ENCODE data around the gene MSH2.
A peak's percentile ranks its signal among the peaks of the same experiment; 100 is the strongest.

Gene MSH2

GRCh38 chr2:47486841-47487497 is 84.0 kb downstream of the MSH2 start:
- TF ChIP-seq CTCF (IDR thresholded peaks at IDR 0.05; ENCODE audit: insufficient read depth, low read length, poor library complexity, severe bottlenecking) = no peak
- Histone ChIP-seq H3K36me3 (ENCODE audit: control insufficient read depth, insufficient read depth, low read length) (no peaks in the 10 kb centered on the region; the same call in none of the 2 replicates), H3K27me3 (replicated peaks; ENCODE audit: control insufficient read depth, insufficient read depth, low read length) (no peaks in the 10 kb centered on the region), H3K4me3 (replicated peaks; ENCODE audit: low read depth, low read length) (no peak overlapping the region)
- peak; percentile 44 for DNase-seq (ENCODE audit: extremely low read depth, insufficient read length)

- Histone ChIP-seq H3K36me3 (ENCODE audit: control insufficient read depth, insufficient read depth, low read length) (no peaks in the 10 kb centered on the region; the same call in none of the 2 replicates), H3K27me3 (replicated peaks; ENCODE audit: control insufficient read depth, insufficient read depth, low read length) (no peaks in the 10 kb centered on the region), H3K4me3 (replicated peaks; ENCODE audit: low read depth, low read length) (no peak overlapping the region)
- DNase-seq (ENCODE audit: extremely low read depth, insufficient read length) = no peak
- no peak for TF ChIP-seq CTCF (IDR thresholded peaks at IDR 0.05; ENCODE audit: insufficient read depth, low read length, poor library complexity, severe bottlenecking)
These were observed 84.5 kb downstream of the MSH2 start for GRCh38 chr2:47487498-47487875.

GRCh38 chr2:47488870-47489584 is 86.1 kb downstream of the MSH2 start:
- TF ChIP-seq CTCF (IDR thresholded peaks at IDR 0.05; ENCODE audit: insufficient read depth, low read length, poor library complexity, severe bottlenecking) = no peak
- Histone ChIP-seq H3K4me3 (replicated peaks; ENCODE audit: low read depth, low read length) (no peak overlapping the region), H3K36me3 (ENCODE audit: control insufficient read depth, insufficient read depth, low read length) (no peaks in the 10 kb centered on the region; the same call in 1 of the 2 replicates), H3K27me3 (replicated peaks; ENCODE audit: control insufficient read depth, insufficient read depth, low read length) (no peaks in the 10 kb centered on the region)
- DNase-seq (ENCODE audit: extremely low read depth, insufficient read length) = no peak

GRCh38 chr2:47490406-47490805 is 87.5 kb downstream of the MSH2 start:
- Histone ChIP-seq H3K4me3 (replicated peaks; ENCODE audit: low read depth, low read length) (no peak overlapping the region), H3K27me3 (replicated peaks; ENCODE audit: control insufficient read depth, insufficient read depth, low read length) (no peaks in the 10 kb centered on the region), H3K36me3 (ENCODE audit: control insufficient read depth, insufficient read depth, low read length) (no peaks in the 10 kb centered on the region)
- TF ChIP-seq CTCF (IDR thresholded peaks at IDR 0.05; ENCODE audit: insufficient read depth, low read length, poor library complexity, severe bottlenecking) = no peak
- no peak for DNase-seq (ENCODE audit: extremely low read depth, insufficient read length)

GRCh38 chr2:47493317-47494035 is 90.5 kb downstream of the MSH2 start:
- no peaks in the 10 kb centered on the region for H3K36me3 ChIP-seq (ENCODE audit: control insufficient read depth, insufficient read depth, low read length)
- no peak overlapping the region for H3K4me3 ChIP-seq (replicated peaks; ENCODE audit: low read depth, low read length)
- no peaks in the 10 kb centered on the region for H3K27me3 ChIP-seq (replicated peaks; ENCODE audit: control insufficient read depth, insufficient read depth, low read length)
- no peak for DNase-seq (ENCODE audit: extremely low read depth, insufficient read length)
- no peak for TF ChIP-seq CTCF (IDR thresholded peaks at IDR 0.05; ENCODE audit: insufficient read depth, low read length, poor library complexity, severe bottlenecking)

All from GM06990 (cell line).